GM12873 (cell line): ENCODE measurements around the gene CYB5D1.

Experiments
- CTCF ChIP-seq: IDR thresholded peaks from 2 replicates; pipeline ENCODE4 v1.5.1; 2012; ENCODE audit warnings: low read depth, mild to moderate bottlenecking, moderate library complexity, low read length, control low read depth; ENCODE audit not compliant: insufficient read depth; ENCODE audit errors: missing control alignments

Gene CYB5D1

GRCh38 chr17:7835814-7836595 lies 21.8 kb upstream of the CYB5D1 start:
- no peak for TF ChIP-seq CTCF

- no peak for TF ChIP-seq CTCF
Measured at GRCh38 chr17:7836596-7837407, 21.0 kb upstream of the CYB5D1 start.

GRCh38 chr17:7837408-7838088 lies 20.3 kb upstream of the CYB5D1 start:
- TF ChIP-seq CTCF: no peak

GRCh38 chr17:7838090-7839075 lies 19.4 kb upstream of the CYB5D1 start:
- TF ChIP-seq CTCF: no peak

GRCh38 chr17:7839190-7839875 lies 18.5 kb upstream of the CYB5D1 start:
- TF ChIP-seq CTCF: no peak

- TF ChIP-seq CTCF: no peak
Measured at GRCh38 chr17:7839876-7840261, 17.9 kb upstream of the CYB5D1 start.
